Neuronal stem cell (in vitro differentiated cells): ENCODE measurements around the gene TLR2.

ENCODE experiments used
- DNase-seq: peaks from one replicate; pipeline ENCODE4 v3.0.0-alpha.2; 2013; ENCODE audit warnings: low spot score
- H2AFZ ChIP-seq: one replicate; pipeline ENCODE4 v1.6.1; 2013; ENCODE audit warnings: mild to moderate bottlenecking, low read length, inconsistent platforms
- H2AK5ac ChIP-seq: 2 replicates; pipeline ENCODE4 v1.6.1; 2013; ENCODE audit warnings: low read depth, mild to moderate bottlenecking, inconsistent platforms, low read length, moderate library complexity, mixed read lengths
- H2BK120ac ChIP-seq: 2 replicates; pipeline ENCODE4 v1.6.1; 2013; ENCODE audit warnings: low read depth, mild to moderate bottlenecking, inconsistent platforms, low read length, moderate library complexity, mixed read lengths
- H2BK12ac ChIP-seq: one replicate; pipeline ENCODE4 v1.6.1; 2013; ENCODE audit warnings: low read length, inconsistent platforms
- H2BK15ac ChIP-seq: 2 replicates; pipeline ENCODE4 v1.6.1; 2013; ENCODE audit warnings: mild to moderate bottlenecking, low read length, inconsistent platforms, mixed read lengths
- H2BK5ac ChIP-seq: one replicate; pipeline ENCODE4 v1.6.1; 2013; ENCODE audit warnings: inconsistent platforms, mild to moderate bottlenecking, low read length, moderate library complexity
- H3K14ac ChIP-seq: one replicate; pipeline ENCODE4 v1.6.1; 2013; ENCODE audit warnings: low read length, inconsistent platforms
- H3K18ac ChIP-seq: 2 replicates; pipeline ENCODE4 v1.6.1; 2013; ENCODE audit warnings: low read length, inconsistent platforms
- H3K23ac ChIP-seq: 2 replicates; pipeline ENCODE4 v1.6.1; 2013; ENCODE audit warnings: low read depth, mild to moderate bottlenecking, mixed read lengths, low read length, inconsistent platforms; ENCODE audit not compliant: poor library complexity
- H3K27ac ChIP-seq: replicated peaks from 3 replicates; pipeline ENCODE4 v1.5.1; 2013; ENCODE audit warnings: low read length, inconsistent platforms
- H3K27me3 ChIP-seq, 3 experiments: 2 replicates each; pipeline ENCODE4 v1.6.1; 2013; ENCODE audit warnings: low read length in 3 of 3, mild to moderate bottlenecking in 2 of 3, inconsistent platforms in 1 of 3, low read depth in 1 of 3, mixed read lengths in 1 of 3, moderate library complexity in 1 of 3; ENCODE audit not compliant: control insufficient read depth in 3 of 3, insufficient read depth in 3 of 3
- H3K36me3 ChIP-seq, 2 donors: replicated peaks in 1 of 2; 2 replicates each; pipeline ENCODE4 v1.6.1; 2013; ENCODE audit warnings: low read length in 2 of 2; ENCODE audit not compliant: control insufficient read depth in 2 of 2, insufficient read depth in 2 of 2
- H3K4ac ChIP-seq: 2 replicates; pipeline ENCODE4 v1.6.1; 2013; ENCODE audit warnings: inconsistent platforms, mild to moderate bottlenecking, low read length, moderate library complexity
- H3K4me1 ChIP-seq, 2 donors: 1 replicate in 1 of 2; 2 replicates in 1 of 2; pipeline ENCODE4 v1.6.1; 2013; ENCODE audit warnings: low read length in 2 of 2, low read depth in 1 of 2; ENCODE audit not compliant: control insufficient read depth in 2 of 2, insufficient read depth in 1 of 2
- H3K4me2 ChIP-seq: one replicate; pipeline ENCODE4 v1.6.1; 2013; ENCODE audit warnings: mild to moderate bottlenecking, low read length, inconsistent platforms; ENCODE audit not compliant: insufficient read depth, poor library complexity, severe bottlenecking
- H3K4me3 ChIP-seq, 2 donors: 2 replicates each; pipeline ENCODE4 v1.5.1; 2013; ENCODE audit warnings: low read length in 2 of 2, mild to moderate bottlenecking in 2 of 2, inconsistent platforms in 1 of 2, moderate library complexity in 1 of 2
- H3K79me1 ChIP-seq: one replicate; pipeline ENCODE4 v1.6.1; 2013; ENCODE audit warnings: low read depth, mild to moderate bottlenecking, inconsistent platforms, low read length, moderate library complexity
- H3K9ac ChIP-seq: one replicate; pipeline ENCODE4 v1.6.1; 2013; ENCODE audit warnings: mild to moderate bottlenecking, low read depth, low read length, inconsistent platforms; ENCODE audit not compliant: poor library complexity
- H3K9me3 ChIP-seq, 2 donors: replicated peaks in 1 of 2; 2 replicates each; pipeline versions ENCODE3 to v1.6.1; 2013; ENCODE audit warnings: low read length in 2 of 2, mild to moderate bottlenecking in 2 of 2, inconsistent platforms in 1 of 2, low read depth in 1 of 2, mixed read lengths in 1 of 2, moderate library complexity in 1 of 2; ENCODE audit not compliant: control insufficient read depth in 2 of 2, insufficient read depth in 1 of 2
- H4K8ac ChIP-seq: one replicate; pipeline ENCODE4 v1.6.1; 2013; ENCODE audit warnings: low read depth, mild to moderate bottlenecking, inconsistent platforms, low read length, moderate library complexity
- H4K91ac ChIP-seq: one replicate; pipeline ENCODE4 v1.6.1; 2013; ENCODE audit warnings: low read length, low read depth, mild to moderate bottlenecking, inconsistent platforms; ENCODE audit not compliant: poor library complexity
- WGBS, 2 donors: extraction: QIAGEN DNeasy Blood & Tissue Kit; methylation state at CpG; one replicate each; pipeline ENCODE4 v1.1.7; 2013; ENCODE audit warnings: missing lambda C conversion rate in 2 of 2, mixed read lengths in 1 of 2; ENCODE audit not compliant: insufficient read length in 2 of 2, insufficient replicate concordance in 1 of 2; ENCODE audit errors: extremely low coverage in 2 of 2; 5-methylcytosine and 5-hydroxymethylcytosine counted together

TLR2 gene

GRCh38 chr4:153647975-153648374 is 36.1 kb upstream of the TLR2 start:
- peak overlapping the region; percentile 69 for H2AFZ ChIP-seq
- no peak for DNase-seq
- no peak overlapping the region for H4K91ac ChIP-seq
- H3K27ac ChIP-seq, result no peak overlapping the region
- no peak overlapping the region for H2BK120ac ChIP-seq
- no peak overlapping the region for H3K4me3 ChIP-seq
- H3K4me1 ChIP-seq, result peaks cover 3 to 6% of the 10 kb centered on the region in 2 donors
- H3K4me2 ChIP-seq, result no peak overlapping the region
- H3K79me1 ChIP-seq, result no peaks in the 10 kb centered on the region
- H2BK15ac ChIP-seq, result no peak overlapping the region
- H3K9ac ChIP-seq, result no peak overlapping the region
- WGBS, 2 donors, result no CpG with 5 or more reads among the region's 4 CpGs
- H2BK5ac ChIP-seq, result no peak overlapping the region
- no peak overlapping the region for H2BK12ac ChIP-seq
- H3K23ac ChIP-seq, result no peak overlapping the region
- no peaks in the 10 kb centered on the region for H3K27me3 ChIP-seq
- H3K4ac ChIP-seq, result no peak overlapping the region
- no peak overlapping the region for H2AK5ac ChIP-seq
- no peak overlapping the region for H3K18ac ChIP-seq
- H3K9me3 ChIP-seq, result peaks cover 2 to 6% of the 10 kb centered on the region in 2 donors
- H4K8ac ChIP-seq, result no peak overlapping the region
- no peak overlapping the region for H3K14ac ChIP-seq
- no peaks in the 10 kb centered on the region for H3K36me3 ChIP-seq

GRCh38 chr4:153649572-153649991 is 34.5 kb upstream of the TLR2 start:
- H3K4me3 ChIP-seq, result no peak overlapping the region
- no peak overlapping the region for H4K8ac ChIP-seq
- no peak overlapping the region for H3K4ac ChIP-seq
- H2BK120ac ChIP-seq, result no peak overlapping the region
- no peak overlapping the region for H3K4me2 ChIP-seq
- H3K14ac ChIP-seq, result no peak overlapping the region
- peaks cover 2 to 6% of the 10 kb centered on the region in 2 donors for H3K9me3 ChIP-seq
- no peak overlapping the region for H2BK12ac ChIP-seq
- H3K9ac ChIP-seq, result no peak overlapping the region
- no peak overlapping the region for H3K23ac ChIP-seq
- no peak overlapping the region for H2AK5ac ChIP-seq
- H3K79me1 ChIP-seq, result no peaks in the 10 kb centered on the region
- no peak overlapping the region for H4K91ac ChIP-seq
- no peaks in the 10 kb centered on the region for H3K27me3 ChIP-seq
- no peak overlapping the region for H2AFZ ChIP-seq
- no peak overlapping the region for H3K18ac ChIP-seq
- H3K36me3 ChIP-seq, result no peaks in the 10 kb centered on the region
- DNase-seq, result no peak
- no peak overlapping the region for H2BK5ac ChIP-seq
- no peak overlapping the region for H3K27ac ChIP-seq
- peaks cover 3 to 6% of the 10 kb centered on the region in 2 donors for H3K4me1 ChIP-seq
- no peak overlapping the region for H2BK15ac ChIP-seq
- WGBS, 2 donors, result no CpG with 5 or more reads among the region's 6 CpGs

GRCh38 chr4:153651116-153651515 is 33.0 kb upstream of the TLR2 start:
- no CpG with 5 or more reads among the region's 3 CpGs for WGBS, 2 donors

GRCh38 chr4:153651587-153651986 is 32.5 kb upstream of the TLR2 start:
- H2BK5ac ChIP-seq, result no peak overlapping the region
- no peaks in the 10 kb centered on the region for H3K79me1 ChIP-seq
- no peak overlapping the region for H3K9ac ChIP-seq
- H3K4me2 ChIP-seq, result no peak overlapping the region
- H3K36me3 ChIP-seq, result no peaks in the 10 kb centered on the region
- H2BK120ac ChIP-seq, result no peak overlapping the region
- no peak overlapping the region for H2BK12ac ChIP-seq
- H4K8ac ChIP-seq, result no peak overlapping the region
- no CpG with 5 or more reads among the region's 5 CpGs for WGBS, 2 donors
- H3K18ac ChIP-seq, result no peak overlapping the region
- peaks cover 3 to 6% of the 10 kb centered on the region in 2 donors for H3K4me1 ChIP-seq
- H4K91ac ChIP-seq, result no peak overlapping the region
- H2AK5ac ChIP-seq, result no peak overlapping the region
- peaks cover 0 to 6% (median 0%) of the 10 kb centered on the region in 3 experiments for H3K27me3 ChIP-seq
- H3K14ac ChIP-seq, result no peak overlapping the region
- H3K27ac ChIP-seq, result no peak overlapping the region
- H3K4ac ChIP-seq, result no peak overlapping the region
- peak overlapping the region; percentile 66 for H2AFZ ChIP-seq
- H2BK15ac ChIP-seq, result no peak overlapping the region
- H3K9me3 ChIP-seq, result no peaks in the 10 kb centered on the region
- DNase-seq, result no peak
- H3K4me3 ChIP-seq, result no peak overlapping the region
- H3K23ac ChIP-seq, result no peak overlapping the region

More at GRCh38 chr4:153651116-153651515, 33.0 kb upstream of the TLR2 start:
- Histone ChIP-seq H2AK5ac (no peak overlapping the region), H3K9me3 (no peaks in the 10 kb centered on the region), H2AFZ (peak overlapping the region; percentile 66), H3K4me1 (peaks cover 3 to 6% of the 10 kb centered on the region in 2 donors), H2BK12ac (no peak overlapping the region), H2BK5ac (no peak overlapping the region), H3K36me3 (no peaks in the 10 kb centered on the region), H3K9ac (no peak overlapping the region), H3K4ac (no peak overlapping the region), H4K91ac (no peak overlapping the region), H2BK120ac (no peak overlapping the region), H3K14ac (no peak overlapping the region), H3K27me3 (peaks cover 0 to 4% (median 0%) of the 10 kb centered on the region in 3 experiments), H2BK15ac (no peak overlapping the region), H3K18ac (no peak overlapping the region), H4K8ac (no peak overlapping the region), H3K4me3 (no peak overlapping the region), H3K27ac (no peak overlapping the region), H3K23ac (no peak overlapping the region), H3K79me1 (no peaks in the 10 kb centered on the region), H3K4me2 (no peak overlapping the region)
- no peak for DNase-seq
